HG03571 (cell line): ENCODE results near the gene LHX4.

ENCODE experiments used
- ATAC-seq: cut with Tn5 transposase; IDR thresholded peaks from one replicate; pipeline ENCODE4 v1.9.1; 2021; ENCODE audit not compliant: unreplicated experiment

The LHX4 gene

DNA sequence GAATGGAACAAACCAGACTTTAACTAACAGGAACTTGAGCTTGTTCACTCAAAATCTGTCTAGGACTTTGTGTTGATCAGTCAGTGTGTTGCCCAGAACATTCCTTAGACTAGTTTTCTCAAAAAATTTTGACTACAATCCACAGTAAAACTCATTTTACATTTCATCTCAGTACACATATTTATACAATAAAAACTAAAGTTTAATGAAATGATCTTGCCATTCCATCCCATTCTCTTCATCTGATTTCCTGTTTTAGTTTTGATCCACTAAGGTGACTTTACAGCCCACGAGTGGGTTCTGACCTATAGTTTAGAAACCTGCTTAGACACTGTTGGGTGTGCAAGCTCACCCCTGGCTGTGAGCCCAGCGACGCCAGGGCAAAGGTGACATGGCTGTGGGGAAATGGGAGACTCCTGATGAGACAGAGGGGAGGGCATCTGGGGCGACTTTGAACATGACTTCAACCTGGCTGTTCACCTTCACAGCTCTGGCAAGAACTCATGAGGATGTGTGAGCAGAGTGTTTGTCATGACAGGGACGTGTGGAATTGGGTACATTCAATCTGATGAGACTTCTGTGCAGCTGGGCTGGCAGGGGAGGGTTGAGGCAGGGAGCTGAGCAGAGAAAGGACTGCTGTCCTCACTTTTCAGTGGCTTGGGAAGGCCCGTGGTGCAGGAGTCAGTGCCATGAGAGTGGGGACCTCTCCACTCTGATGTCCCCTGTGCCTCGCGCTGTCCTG, 40.6 kb downstream of the LHX4 start:
- no peak for ATAC-seq

DNA sequence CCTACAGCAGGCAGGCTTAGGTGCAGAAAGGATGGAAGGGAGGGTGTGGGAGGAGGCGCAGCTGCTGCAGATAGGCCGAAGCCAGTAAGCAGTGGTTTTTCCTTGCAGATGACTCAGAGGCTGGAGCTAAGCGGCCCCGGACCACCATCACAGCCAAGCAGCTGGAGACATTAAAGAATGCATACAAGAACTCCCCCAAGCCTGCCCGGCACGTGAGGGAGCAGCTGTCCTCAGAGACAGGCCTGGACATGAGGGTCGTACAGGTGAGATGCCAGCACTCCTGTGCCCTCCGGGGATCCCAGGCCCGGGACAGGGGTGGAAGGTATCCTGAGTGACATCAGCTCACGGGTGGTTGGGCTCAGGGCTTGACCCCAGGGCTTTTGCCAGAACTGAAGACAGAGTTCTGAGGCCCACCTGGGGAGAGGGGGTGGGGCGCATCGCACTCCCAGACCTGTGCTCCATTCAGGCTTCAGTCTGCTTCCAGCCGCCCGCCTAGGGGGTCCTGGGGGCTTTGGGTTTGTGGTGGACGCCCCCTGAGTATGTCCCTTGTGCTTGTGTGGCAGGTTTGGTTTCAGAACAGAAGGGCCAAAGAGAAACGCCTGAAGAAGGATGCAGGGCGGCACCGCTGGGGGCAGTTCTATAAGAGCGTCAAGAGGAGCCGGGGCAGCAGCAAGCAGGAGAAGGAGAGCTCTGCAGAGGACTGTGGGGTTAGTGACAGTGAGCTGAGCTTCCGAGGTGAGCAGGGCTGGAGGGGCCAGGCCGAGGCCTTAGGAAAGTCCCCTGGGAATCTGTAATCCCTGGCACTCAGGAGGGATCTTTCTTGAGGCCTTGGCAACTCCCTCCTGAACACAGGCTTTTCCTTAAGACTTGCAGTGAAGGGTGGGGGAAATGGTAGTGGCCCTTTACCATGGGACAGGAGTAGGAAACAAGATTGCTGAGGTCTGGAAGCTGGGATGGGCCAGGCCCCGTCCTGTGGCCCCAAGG, 41.5 kb downstream of the LHX4 start:
- no peak for ATAC-seq

DNA sequence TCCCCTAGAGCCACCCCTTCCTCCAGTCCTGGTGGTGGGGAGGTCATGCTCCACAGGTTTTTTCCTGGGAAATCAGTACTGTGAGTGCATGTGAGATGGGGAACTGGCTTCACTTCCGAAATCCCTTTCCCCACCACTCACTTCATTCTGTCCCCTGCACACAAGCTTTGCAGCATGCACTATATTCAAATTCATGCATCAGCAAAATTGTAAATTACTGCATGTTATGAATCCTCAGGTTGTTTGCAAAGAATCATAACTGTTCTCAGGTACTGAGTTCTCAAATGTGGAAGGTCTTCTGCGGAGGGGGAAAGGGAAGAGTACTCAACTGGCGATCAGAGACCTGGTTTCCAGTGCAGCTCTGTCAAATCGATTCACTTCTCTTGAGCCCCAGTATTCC, 42.3 kb downstream of the LHX4 start:
- no peak for ATAC-seq

DNA sequence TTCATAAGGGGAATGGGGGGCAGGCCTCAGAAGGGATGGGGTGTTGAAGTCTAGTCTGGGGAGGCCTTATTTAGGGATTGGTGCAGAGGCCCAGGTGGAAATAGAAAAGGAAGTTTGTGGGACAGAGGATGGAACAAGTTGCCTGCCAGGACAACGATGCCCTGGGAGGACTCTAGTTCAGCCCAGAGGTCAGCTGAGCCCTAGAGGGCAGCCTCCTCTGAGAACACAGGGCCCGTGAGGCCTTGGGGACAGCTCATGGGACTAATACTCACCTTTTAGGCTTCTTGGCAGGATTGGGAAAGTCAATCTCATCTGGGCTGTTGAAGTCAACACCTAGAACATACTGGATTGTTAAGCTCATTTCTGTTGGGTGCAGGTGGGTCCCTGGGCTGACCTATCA, 43.0 kb downstream of the LHX4 start:
- no peak for ATAC-seq

DNA sequence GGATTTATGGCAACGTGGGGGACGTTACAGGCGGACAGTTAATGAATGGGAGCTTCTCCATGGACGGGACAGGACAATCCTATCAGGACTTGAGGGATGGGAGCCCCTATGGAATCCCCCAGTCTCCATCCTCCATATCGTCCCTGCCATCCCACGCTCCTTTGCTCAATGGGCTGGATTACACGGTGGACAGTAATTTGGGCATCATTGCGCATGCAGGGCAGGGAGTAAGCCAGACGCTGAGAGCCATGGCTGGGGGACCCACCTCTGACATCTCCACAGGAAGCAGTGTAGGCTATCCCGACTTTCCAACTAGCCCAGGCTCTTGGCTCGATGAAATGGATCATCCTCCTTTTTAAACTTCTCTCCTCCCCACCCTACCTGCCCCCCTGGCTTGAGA, 44.2 kb downstream of the LHX4 start:
- ATAC-seq: no peak

DNA sequence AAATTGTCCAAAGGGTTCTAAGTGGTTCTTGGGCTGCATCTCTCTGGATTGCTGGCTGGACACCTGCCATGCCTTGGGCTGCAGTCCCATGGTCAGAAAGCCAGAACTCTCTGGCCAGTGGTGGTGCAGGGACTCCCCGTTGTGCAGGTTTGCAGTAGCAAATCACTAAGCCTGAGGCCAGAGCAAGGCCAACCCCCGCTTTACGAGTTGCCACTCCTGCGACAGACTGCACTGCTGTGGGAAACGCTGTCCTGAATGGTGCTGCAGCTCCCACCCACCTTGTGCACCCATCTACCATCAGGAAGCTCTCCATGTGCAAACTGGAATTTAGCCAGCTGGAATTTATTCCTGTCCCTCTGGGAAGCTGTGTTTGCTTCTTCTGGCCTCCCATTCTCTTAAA, 45.7 kb downstream of the LHX4 start:
- no peak for ATAC-seq

DNA sequence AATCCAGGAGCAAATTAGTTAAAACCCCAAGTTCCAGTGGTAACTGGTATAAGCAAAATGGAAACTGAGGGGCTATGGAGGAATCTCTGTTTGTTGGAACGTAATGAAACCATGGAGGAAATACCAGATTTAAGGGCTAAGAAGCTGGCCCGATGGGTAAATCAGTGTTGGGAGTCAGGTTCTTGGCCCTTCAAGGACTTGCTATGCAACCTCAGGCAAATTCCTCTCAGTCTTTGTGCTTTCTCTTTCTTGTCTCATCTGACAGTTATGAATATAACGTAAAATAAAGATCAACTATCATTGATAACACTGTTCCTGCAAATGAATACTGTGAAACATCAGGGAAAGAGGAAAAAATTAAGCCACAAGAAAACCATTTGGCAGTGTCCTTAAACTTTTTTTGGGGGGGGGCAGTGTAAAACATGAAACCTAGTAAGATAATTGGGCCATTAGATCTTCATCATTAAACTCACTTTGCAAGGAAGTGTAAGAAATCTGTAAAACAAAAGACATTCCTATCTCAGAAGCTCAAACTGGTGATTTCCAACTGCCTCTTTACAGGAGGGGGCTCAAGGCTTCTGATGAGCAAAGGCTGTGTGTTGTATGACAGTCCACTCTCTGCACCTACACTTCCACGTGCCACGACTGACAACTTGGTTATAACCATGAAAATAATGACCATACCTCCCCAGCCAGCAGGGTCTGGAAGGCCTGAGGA, 47.6 kb downstream of the LHX4 start:
- no peak for ATAC-seq

DNA sequence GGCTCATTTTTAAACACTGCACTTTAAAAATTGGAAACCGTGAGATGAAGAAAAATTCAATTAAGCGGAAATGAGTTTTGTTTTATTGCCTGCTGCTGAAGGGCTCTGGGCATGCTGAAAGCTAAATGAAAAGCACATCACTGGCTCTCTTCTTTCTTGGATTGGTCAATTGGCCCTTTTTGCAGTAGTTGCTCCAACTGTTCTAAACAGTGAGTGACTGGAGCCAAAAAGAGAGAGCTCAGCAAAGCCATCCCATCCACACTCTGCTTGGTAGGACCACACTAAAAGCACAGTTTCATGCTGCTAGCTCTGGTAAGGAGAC, 48.1 kb downstream of the LHX4 start:
- no peak for ATAC-seq

DNA sequence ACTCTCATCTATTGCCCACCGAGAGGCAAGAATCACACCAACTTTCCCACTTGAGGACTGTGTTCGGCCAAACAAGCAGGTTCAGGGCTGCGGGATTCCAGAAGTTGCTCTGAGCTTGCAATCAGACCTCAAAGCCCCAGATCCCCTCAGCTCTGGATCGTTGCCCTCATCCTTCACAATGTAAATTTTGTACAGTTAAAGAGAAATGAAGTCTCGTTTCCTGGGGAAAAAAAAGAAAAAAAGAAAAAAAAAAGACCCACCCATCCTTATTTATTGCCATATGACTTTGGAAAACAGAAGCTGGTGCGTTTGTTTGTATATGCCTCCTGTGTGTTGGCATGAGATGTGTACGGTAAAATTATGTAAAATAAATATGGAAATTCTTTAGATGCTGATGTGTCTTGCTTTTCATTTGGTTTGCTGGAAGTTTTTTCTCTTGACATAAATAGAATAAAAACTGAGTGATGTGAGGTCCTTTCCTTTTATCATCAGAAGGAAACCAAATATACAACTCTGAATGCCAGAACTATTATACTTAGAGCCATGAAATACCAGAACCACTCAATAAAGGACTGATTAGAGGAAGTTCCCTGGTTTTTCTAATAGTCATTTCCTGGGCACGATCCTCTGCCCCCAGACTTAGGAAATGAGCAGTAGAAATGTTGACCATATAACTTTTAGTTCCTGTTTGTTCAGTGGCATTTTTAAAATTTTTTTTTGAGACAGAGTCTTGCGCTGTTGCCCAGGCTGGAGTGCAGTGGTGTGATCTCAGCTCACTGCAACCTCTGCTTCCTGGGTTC, 48.7 kb downstream of the LHX4 start:
- ATAC-seq: no peak

DNA sequence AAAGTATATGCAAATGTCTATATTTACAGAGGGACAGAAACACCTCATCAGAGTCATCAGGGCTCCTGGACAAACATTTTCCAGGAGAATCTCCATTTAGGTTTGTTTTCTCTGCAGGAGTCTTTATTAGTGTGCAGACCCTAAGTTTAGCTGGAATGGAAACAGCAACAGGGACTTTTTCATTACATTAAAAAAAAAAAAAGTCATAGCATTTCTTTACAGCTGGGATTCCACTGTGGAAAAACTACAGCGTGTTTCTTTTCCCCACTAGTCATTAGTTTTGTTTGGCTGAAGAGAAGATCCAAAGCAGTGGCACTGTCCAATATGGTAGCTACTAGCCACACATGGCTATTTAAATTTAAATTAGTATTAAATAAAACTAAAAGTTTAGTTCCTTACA, 49.6 kb downstream of the LHX4 start:
- ATAC-seq: no peak

DNA sequence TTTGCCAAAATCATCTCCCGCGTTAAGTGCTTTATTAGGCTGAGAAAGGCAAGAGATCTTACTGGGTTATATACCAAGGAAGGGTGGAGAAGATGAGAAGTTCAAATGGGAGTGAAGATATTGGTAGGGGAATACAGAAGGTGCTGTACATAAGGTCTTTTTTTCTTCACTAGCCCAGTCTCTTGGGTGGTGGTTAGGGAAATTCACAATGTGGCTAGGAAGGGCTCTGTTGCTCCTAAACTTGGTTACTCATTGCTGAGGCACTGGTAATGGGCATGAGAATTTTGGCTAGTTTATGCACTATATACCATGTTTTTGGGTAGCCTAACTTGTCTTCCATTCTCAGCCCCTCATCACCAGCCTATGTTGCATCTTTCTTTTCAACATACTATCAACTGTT, 50.6 kb downstream of the LHX4 start:
- ATAC-seq: no peak

DNA sequence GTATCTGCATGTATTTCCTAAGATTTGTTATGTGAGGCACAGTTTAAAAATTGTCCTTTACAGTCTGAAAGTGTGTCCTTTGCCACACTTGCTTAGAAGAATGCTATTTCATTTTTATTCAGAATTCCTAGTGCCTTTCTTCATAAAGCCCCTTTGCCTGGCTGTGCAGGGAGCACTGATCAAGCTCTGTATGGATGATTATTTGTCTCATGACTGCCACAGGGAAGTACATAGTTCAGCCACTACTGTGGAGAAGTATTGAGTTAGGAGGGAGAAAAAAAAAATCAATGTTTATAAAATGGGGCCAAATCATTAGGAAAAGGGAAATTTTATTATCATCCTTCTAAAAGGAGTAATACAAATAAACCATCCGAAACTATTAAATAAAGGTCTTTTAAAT, 51.4 kb downstream of the LHX4 start:
- ATAC-seq: no peak

DNA sequence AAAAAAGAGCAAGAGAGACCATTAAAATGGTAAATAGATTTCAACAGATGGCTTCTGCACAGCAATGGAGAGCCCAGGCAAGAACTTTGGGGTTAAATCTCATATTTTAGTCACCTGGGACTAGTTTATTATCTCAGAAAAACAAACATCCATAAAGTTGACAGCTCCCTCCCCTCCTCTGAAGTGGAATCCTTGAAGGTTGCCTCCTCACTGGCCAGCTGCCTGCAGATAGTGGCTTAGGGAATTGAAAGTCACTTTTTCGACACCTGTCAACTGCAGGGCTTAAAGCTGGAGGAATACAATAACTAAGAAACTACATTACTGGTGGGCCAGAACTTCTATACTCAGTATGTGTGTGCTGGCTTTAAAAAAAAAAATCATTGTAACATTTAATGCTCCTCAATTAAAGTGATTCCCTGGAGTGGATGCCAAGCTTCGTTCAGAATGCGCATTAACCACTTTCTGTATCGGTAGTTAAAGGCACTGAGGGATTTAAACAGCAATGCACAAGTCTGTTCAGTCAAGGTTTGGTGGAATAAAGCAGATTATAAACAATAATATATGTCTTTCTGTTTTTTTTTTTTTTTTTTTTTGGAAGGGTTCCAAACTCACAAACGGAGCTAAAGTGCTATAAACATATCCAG, 52.5 kb downstream of the LHX4 start:
- no peak for ATAC-seq

DNA sequence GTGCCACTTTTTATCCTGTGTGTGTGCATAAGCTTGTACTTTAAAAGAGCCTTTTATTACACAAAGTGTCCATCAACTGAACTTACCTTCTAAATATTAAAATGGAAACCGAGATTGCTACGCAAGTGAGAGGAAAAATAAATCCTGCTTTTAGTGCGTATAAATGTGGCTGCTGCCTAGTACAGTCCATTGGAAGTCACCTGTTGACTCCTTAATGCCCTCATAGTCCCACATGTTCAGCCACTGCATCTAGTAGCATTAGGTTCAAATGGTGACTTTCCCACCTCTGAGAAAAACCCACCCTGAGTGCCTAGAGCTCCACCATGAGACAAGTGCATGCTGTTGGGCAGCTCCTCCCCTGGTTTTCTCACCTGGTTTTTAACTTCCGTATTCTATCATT, 53.0 kb downstream of the LHX4 start:
- ATAC-seq: no peak

DNA sequence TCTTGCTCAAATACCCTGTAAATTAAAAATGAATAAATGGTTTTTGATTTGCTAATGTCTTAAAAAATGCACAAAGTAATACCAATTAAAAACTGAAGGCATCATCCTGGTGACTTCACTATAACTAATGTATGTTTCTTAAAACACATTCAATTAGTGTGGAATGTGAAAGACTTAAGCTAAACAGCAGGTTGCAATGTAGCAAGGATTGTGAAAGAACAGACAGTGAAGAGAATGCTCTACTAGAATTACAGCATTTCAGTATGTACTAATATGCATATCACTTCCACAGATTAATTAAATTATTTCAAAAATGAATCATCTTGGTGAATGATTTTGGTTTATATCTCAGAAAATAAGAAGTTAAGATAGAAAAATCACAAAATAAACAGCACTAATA, 56.4 kb downstream of the LHX4 start:
- no peak for ATAC-seq

DNA sequence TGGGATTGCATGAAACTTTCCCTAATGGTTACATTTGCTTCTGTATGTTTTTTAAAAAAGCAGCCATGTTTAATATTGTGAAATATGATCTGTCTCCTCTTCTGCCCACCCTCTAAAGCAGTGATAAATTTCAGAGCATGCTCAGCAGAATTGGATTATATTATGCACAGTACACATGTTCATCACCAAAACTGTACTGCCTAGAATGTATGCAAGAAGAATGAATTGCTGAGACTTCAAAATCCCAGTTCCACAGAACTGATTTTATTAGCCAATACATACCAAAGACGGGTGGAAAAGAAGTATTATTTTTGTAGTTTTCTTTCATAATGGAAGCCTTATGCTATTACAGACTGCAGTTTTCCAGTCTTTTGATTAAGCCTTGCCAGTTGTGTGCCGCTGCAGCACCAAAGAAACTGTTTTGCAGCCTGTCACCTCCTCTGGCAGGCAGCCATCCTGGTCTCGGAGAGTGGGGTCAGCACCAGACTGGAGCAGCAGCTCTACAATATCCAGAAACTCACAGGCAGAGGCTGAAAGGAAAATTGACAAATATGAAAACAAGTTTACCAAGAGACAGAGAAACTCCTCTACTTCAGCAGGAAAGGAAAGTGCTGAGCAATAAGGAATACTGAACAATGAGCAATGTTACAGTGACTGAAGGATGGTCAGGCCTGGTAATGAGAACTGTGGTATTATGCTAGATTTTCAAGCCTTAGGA, 58.1 kb downstream of the LHX4 start:
- ATAC-seq: no peak

DNA sequence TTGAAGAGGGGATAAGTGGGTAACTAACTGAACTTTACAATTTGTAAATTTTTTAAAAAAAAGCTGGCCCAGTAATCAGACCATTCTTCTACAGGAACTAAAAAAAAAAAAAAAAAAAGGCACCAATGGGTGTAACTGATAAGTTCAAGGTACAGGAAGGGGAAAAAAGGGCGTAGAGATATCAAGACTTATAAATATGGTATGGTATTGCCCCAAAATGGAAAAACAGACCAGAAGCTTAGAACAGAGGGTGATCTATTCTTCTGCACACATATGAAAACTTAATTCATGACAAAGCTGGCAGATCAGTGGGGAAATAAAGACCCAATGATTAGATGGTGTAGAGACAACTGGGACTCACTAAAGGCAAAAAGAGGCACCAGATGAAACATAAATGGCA, 58.9 kb downstream of the LHX4 start:
- ATAC-seq: no peak

DNA sequence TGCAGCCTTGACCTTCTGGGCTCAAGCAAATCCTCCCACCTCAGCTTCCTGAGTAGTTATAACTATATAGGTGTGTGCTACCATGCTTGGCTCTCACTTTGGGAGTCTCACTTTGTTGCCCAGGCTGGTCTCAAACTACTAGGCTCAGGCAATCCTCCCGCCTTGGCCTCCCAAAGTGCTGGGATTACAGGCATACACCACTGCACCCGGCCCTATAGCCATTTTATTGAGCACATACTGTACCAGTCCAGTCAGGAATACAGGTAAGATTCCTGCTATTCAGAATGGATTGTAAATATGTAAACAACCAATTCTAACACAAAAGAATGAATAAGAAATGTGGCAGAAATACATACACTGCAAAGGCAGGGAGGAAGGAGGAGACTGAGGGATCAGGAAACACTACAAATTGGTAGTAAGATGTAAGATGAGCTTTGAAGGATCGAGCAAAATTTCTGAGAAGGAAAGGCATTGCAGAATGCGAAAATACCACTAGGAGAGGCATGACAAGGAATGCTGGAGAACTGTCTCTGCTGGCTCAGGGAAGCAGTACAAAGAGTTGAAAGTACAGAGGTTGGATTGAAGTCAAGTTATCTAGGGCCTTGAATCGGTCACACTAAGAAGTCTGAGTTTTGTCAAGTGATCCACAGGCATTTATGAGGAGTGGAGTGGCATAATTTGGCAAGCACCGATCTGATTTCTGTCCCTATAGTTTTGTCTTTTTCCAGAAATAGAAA, 60.4 kb downstream of the LHX4 start:
- ATAC-seq: no peak

DNA sequence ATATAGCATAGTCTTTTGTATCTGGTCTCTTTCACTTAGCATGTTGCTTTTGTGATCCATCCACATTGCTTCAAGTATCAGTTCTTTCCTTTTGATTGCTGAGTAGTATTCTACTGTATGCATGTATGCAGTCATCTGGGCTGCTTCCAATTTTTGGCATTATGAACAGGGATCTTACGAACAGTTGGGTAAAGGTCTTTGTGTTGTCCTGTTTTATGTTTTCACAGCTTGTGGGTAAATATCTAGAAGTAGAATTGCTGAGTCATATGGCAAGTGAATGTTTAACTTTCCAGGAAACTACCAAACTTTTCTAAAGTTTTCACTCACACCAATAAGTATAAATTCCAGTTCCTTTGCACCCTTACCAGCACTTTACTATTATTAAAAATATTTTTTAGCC, 60.9 kb downstream of the LHX4 start:
- no peak for ATAC-seq
